DOHH2 (cell line): ENCODE measurements around the gene SNTB2.

ENCODE experiments used
- H3F3A ChIP-seq: fragments of 200-600 bp; sonication (generic), shearing (Covaris generic); 2 replicates; pipeline ENCODE4 v1.6.0; 2016; ENCODE audit warnings: antibody characterized with exemption, mild to moderate bottlenecking; ENCODE audit not compliant: control insufficient read depth, insufficient read depth
- H3K27ac ChIP-seq: fragments of 200-600 bp; sonication (generic); 2 replicates; pipeline ENCODE4 v1.5.1; 2014; ENCODE audit warnings: low read depth, mild to moderate bottlenecking, low read length, moderate library complexity
- H3K27me3 ChIP-seq: fragments of 200-600 bp; sonication (generic); 2 replicates; pipeline ENCODE4 v1.6.1; 2014; ENCODE audit warnings: mild to moderate bottlenecking, low read length, mixed read lengths; ENCODE audit not compliant: control insufficient read depth
- H3K36me3 ChIP-seq: fragments of 200-600 bp; sonication (generic); 2 replicates; pipeline ENCODE4 v1.6.1; 2014; ENCODE audit warnings: mild to moderate bottlenecking, low read length, moderate library complexity, mixed read lengths; ENCODE audit not compliant: control insufficient read depth
- H3K4me1 ChIP-seq: fragments of 200-600 bp; sonication (generic); 2 replicates; pipeline ENCODE4 v1.6.1; 2014; ENCODE audit warnings: mild to moderate bottlenecking, low read length, mixed read lengths; ENCODE audit not compliant: control insufficient read depth
- H3K4me2 ChIP-seq: fragments of 200-600 bp; sonication (generic); 2 replicates; pipeline ENCODE4 v1.6.0; 2014; ENCODE audit warnings: mild to moderate bottlenecking, low read length, moderate library complexity
- H3K4me3 ChIP-seq: fragments of 200-600 bp; sonication (generic); 2 replicates; pipeline ENCODE4 v1.5.1; 2014; ENCODE audit warnings: mild to moderate bottlenecking, low read length, mixed read lengths
- H3K79me2 ChIP-seq: fragments of 200-600 bp; sonication (generic); 2 replicates; pipeline ENCODE4 v1.6.1; 2014; ENCODE audit warnings: mild to moderate bottlenecking, low read length, mixed read lengths; ENCODE audit not compliant: control insufficient read depth
- H3K9me2 ChIP-seq: fragments of 200-600 bp; sonication (generic); replicated peaks from 2 replicates; pipeline ENCODE4 v1.6.1; 2014; ENCODE audit warnings: mild to moderate bottlenecking, low read length, mixed read lengths; ENCODE audit not compliant: control insufficient read depth
- H3K9me3 ChIP-seq: fragments of 200-600 bp; sonication (generic); 2 replicates; pipeline ENCODE4 v1.6.1; 2014; ENCODE audit warnings: antibody characterized with exemption, low read length, mixed read lengths; ENCODE audit not compliant: control insufficient read depth, insufficient read depth
- H4K20me1 ChIP-seq: fragments of 200-600 bp; sonication (generic); 2 replicates; pipeline ENCODE4 v1.6.0; 2014; ENCODE audit warnings: low read depth, mild to moderate bottlenecking, antibody characterized with exemption, low read length, moderate library complexity; ENCODE audit not compliant: control insufficient read depth, insufficient read depth
- EZH2phosphoT487 ChIP-seq: fragments of 200-600 bp; sonication (generic); IDR thresholded peaks from 2 replicates; pipeline ENCODE4 v1.6.1; 2017; ENCODE audit warnings: borderline replicate concordance, mild to moderate bottlenecking, antibody characterized with exemption, low read length, moderate library complexity, mixed read lengths
- TF ChIP-seq, protein P1 (sequence below): fragments of 200-600 bp; sonication (generic); IDR thresholded peaks from one replicate; pipeline ENCODE4 v1.5.1; 2014; ENCODE audit warnings: antibody characterized with exemption, mild to moderate bottlenecking, low read depth, low read length; ENCODE audit not compliant: poor library complexity, severe bottlenecking

Gene SNTB2

DNA sequence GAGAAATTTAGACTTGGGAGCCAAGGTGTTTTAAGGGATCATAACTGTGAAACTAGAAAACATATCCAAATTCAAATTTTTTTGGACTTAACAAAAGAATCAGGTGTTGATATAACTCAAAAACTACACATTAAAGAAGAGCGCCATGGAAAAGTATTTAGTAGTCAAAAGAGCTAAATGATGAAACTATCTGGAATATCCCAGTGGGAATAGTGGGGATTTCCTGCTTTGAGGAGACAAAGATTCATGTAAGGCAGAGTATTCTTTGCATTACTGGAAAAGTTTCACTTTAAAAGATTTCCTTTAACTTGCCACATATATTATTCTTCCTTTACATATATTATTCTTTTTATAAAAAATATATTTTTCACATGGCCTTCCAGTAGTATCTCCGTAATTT lies 83.9 kb downstream of the SNTB2 start:
- no peak overlapping the region for H3K4me3 ChIP-seq
- no peaks in the 10 kb centered on the region for H3K27me3 ChIP-seq
- H3K27ac ChIP-seq: no peak overlapping the region
- no peaks in the 10 kb centered on the region for H3K4me1 ChIP-seq
- no peaks in the 10 kb centered on the region for H3K9me3 ChIP-seq
- TF ChIP-seq, protein P1, sequence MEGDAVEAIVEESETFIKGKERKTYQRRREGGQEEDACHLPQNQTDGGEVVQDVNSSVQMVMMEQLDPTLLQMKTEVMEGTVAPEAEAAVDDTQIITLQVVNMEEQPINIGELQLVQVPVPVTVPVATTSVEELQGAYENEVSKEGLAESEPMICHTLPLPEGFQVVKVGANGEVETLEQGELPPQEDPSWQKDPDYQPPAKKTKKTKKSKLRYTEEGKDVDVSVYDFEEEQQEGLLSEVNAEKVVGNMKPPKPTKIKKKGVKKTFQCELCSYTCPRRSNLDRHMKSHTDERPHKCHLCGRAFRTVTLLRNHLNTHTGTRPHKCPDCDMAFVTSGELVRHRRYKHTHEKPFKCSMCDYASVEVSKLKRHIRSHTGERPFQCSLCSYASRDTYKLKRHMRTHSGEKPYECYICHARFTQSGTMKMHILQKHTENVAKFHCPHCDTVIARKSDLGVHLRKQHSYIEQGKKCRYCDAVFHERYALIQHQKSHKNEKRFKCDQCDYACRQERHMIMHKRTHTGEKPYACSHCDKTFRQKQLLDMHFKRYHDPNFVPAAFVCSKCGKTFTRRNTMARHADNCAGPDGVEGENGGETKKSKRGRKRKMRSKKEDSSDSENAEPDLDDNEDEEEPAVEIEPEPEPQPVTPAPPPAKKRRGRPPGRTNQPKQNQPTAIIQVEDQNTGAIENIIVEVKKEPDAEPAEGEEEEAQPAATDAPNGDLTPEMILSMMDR: no peak
- no peak for TF ChIP-seq EZH2phosphoT487
- H3K9me2 ChIP-seq: no peaks in the 10 kb centered on the region
- H4K20me1 ChIP-seq: no peaks in the 10 kb centered on the region
- H3K36me3 ChIP-seq: peaks cover 13% of the 10 kb centered on the region
- no peaks in the 10 kb centered on the region for H3F3A ChIP-seq
- H3K79me2 ChIP-seq: no peaks in the 10 kb centered on the region
- H3K4me2 ChIP-seq: no peak overlapping the region

DNA sequence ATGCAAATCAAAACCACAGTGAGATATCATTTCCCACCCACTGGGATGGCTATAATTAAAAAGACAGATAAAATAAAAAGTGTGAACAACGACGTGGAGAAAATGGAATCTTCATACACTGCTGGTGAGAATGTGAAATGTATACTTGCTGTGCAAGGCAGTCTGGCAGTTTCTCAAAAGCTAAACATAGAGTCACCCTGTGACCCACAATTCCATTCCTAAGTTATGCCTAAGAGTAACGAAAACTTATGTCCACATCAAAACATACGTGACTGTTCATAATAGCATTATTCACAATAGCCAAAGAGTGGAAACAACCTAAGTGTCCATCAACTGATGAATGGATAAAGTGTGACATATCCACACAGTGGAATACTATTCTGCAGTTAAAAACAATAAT lies 86.0 kb downstream of the SNTB2 start:
- no peaks in the 10 kb centered on the region for H3K79me2 ChIP-seq
- no peaks in the 10 kb centered on the region for H3K9me3 ChIP-seq
- H3K36me3 ChIP-seq: peaks cover 13% of the 10 kb centered on the region
- no peak overlapping the region for H3K4me3 ChIP-seq
- H3K4me2 ChIP-seq: no peak overlapping the region
- no peaks in the 10 kb centered on the region for H3K27me3 ChIP-seq
- TF ChIP-seq, protein P1: no peak
- TF ChIP-seq EZH2phosphoT487: no peak
- no peaks in the 10 kb centered on the region for H4K20me1 ChIP-seq
- no peaks in the 10 kb centered on the region for H3F3A ChIP-seq
- no peaks in the 10 kb centered on the region for H3K9me2 ChIP-seq
- H3K4me1 ChIP-seq: no peaks in the 10 kb centered on the region
- no peak overlapping the region for H3K27ac ChIP-seq

DNA sequence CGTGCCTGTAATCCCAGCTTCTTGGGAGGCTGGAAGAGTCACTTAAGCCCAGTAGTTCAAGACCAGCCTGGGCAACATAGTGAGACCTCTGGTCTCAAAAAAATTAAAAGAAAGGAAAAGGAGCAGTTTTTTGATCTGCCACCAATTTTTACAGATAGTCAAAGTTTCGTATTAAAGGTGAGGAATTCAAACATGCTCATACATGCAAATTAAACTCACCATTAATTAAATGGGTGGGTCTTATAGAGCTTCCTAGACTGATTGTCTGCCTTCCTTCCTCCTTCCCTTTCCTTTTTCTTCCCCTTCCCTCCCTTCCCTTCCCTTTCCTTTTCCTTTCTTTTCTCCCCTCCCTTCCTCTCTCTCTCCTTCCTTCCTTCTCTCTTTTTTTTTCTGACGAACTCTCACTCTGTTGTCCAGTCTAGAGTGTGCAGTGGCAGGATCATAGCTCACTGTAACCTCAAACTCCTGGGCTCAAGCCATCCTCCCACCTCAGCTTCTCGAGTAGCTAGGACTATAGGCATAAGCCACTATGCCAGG lies 87.8 kb downstream of the SNTB2 start:
- Histone ChIP-seq H3K9me2 (no peaks in the 10 kb centered on the region), H3F3A (no peaks in the 10 kb centered on the region), H3K27me3 (no peaks in the 10 kb centered on the region), H3K4me2 (no peak overlapping the region), H3K79me2 (no peaks in the 10 kb centered on the region), H3K4me3 (no peak overlapping the region), H4K20me1 (no peaks in the 10 kb centered on the region), H3K36me3 (peaks cover 12% of the 10 kb centered on the region), H3K9me3 (no peaks in the 10 kb centered on the region), H3K4me1 (no peaks in the 10 kb centered on the region), H3K27ac (no peak overlapping the region)
- TF ChIP-seq, protein P1: no peak
- no peak for TF ChIP-seq EZH2phosphoT487
